ENCODE data around the gene ARHGEF16.

The ARHGEF16 gene

GRCh38 chr1:3468236-3469103 is 14.0 kb downstream of the ARHGEF16 start:
- no peak for DNase-seq (ENCODE audit: low read depth in 3 of 3)

GRCh38 chr1:3469104-3469848 is 14.8 kb downstream of the ARHGEF16 start:
- no peak for DNase-seq (ENCODE audit: low read depth in 3 of 3)

- no peak for DNase-seq (ENCODE audit: low read depth in 3 of 3)
These were observed 15.6 kb downstream of the ARHGEF16 start for GRCh38 chr1:3469849-3470649.

GRCh38 chr1:3470650-3471355 is 16.3 kb downstream of the ARHGEF16 start:
- no peak for DNase-seq (ENCODE audit: low read depth in 3 of 3)

GRCh38 chr1:3471356-3472087 is 17.1 kb downstream of the ARHGEF16 start:
- no peak for DNase-seq (ENCODE audit: low read depth in 3 of 3)

GRCh38 chr1:3472088-3472850 is 17.8 kb downstream of the ARHGEF16 start:
- DNase-seq (ENCODE audit: low read depth in 3 of 3) = no peak

- DNase-seq (ENCODE audit: low read depth in 3 of 3) = no peak
These were observed 18.4 kb downstream of the ARHGEF16 start for GRCh38 chr1:3472906-3473305.

GRCh38 chr1:3473381-3473844 is 18.9 kb downstream of the ARHGEF16 start:
- DNase-seq (ENCODE audit: low read depth in 3 of 3) = no peak

GRCh38 chr1:3474016-3474415 is 19.6 kb downstream of the ARHGEF16 start:
- no peak for DNase-seq (ENCODE audit: low read depth in 3 of 3)

- no peak for DNase-seq (ENCODE audit: low read depth in 3 of 3)
These were observed 20.0 kb downstream of the ARHGEF16 start for GRCh38 chr1:3474421-3474820.

- no peak for DNase-seq (ENCODE audit: low read depth in 3 of 3)
These were observed 21.5 kb downstream of the ARHGEF16 start for GRCh38 chr1:3475839-3476573.

GRCh38 chr1:3476666-3477065 is 22.2 kb downstream of the ARHGEF16 start:
- no peak for DNase-seq (ENCODE audit: low read depth in 3 of 3)

- DNase-seq (ENCODE audit: low read depth in 3 of 3) = no peak
These were observed 23.0 kb downstream of the ARHGEF16 start for GRCh38 chr1:3477241-3477995.

GRCh38 chr1:3478187-3478586 is 23.7 kb downstream of the ARHGEF16 start:
- DNase-seq (ENCODE audit: low read depth in 3 of 3) = no peak

GRCh38 chr1:3479511-3480368 is 25.3 kb downstream of the ARHGEF16 start:
- no peak for DNase-seq (ENCODE audit: low read depth in 3 of 3)

GRCh38 chr1:3480369-3480719 is 25.9 kb downstream of the ARHGEF16 start:
- no peak for DNase-seq (ENCODE audit: low read depth in 3 of 3)

GRCh38 chr1:3481046-3481445 is 26.6 kb downstream of the ARHGEF16 start:
- no peak for DNase-seq (ENCODE audit: low read depth in 3 of 3)
